ENCODE data around the gene DHRS2. TPM values are rescaled to one million over a fixed set of nuclear protein-coding genes. Genes with fewer than 3 reads are reported as not detected.

Gene DHRS2
- total RNA-seq, 2 donors from 2014 or later: 1.3 to 3.3 TPM

Other genes with a start within 250 kb of the DHRS2 start
- 1 to 10 TPM in 1 of 2 donors, under 1 TPM in 1; 0.26 to 1.6 TPM for gene MYH6, start 228.1 kb upstream of the DHRS2 start, total RNA-seq
- 1 to 10 TPM in 1 of 2 donors, under 1 TPM in 1; 0.52 to 2.0 TPM for gene MYH7, start 200.7 kb upstream of the DHRS2 start, total RNA-seq
- gene NGDN, start 166.7 kb upstream of the DHRS2 start, total RNA-seq: 10 to 100 TPM; 29.0 to 31.6 TPM
- 1 to 10 TPM in 1 of 2 donors, under 1 TPM in 1; 0.33 to 1.6 TPM for gene ZFHX2, start 84.6 kb upstream of the DHRS2 start, total RNA-seq
- 10 to 100 TPM; 11.7 to 43.2 TPM for gene THTPA, start 80.1 kb upstream of the DHRS2 start, total RNA-seq
- 100 to 1,000 TPM; 150 to 237 TPM for gene AP1G2, start 68.6 kb upstream of the DHRS2 start, total RNA-seq
- under 1 TPM; 0.52 to 0.99 TPM for gene JPH4, start 57.6 kb upstream of the DHRS2 start, total RNA-seq